Gastroesophageal sphincter (tissue), 4 donors: ENCODE data around the gene IL34. TPM values are rescaled to one million over a fixed set of nuclear protein-coding genes. Genes with fewer than 3 reads are reported as not detected.
A peak's percentile ranks its signal among the peaks of the same experiment; 100 is the strongest.

Source experiments
- ATAC-seq: fragments of 150-250 bp; one replicate; pipeline ENCODE4 v1.9.1; 2016; ENCODE audit warnings: mild to moderate bottlenecking, moderate library complexity
- H3K27ac ChIP-seq, 4 donors: fragments of 200-600 bp; sonication (generic) in 3 of 4; 1 replicate in 3 of 4; 2 replicates in 1 of 4; pipeline ENCODE4 v1.5.1; 2016 to 2019
- H3K27me3 ChIP-seq: fragments of 200-600 bp; sonication (generic); one replicate; pipeline ENCODE4 v1.5.1; 2019
- H3K36me3 ChIP-seq, 2 donors: fragments of 200-600 bp; sonication (generic); one replicate each; pipeline ENCODE4 v1.5.1; 2019; ENCODE audit warnings: control low read depth in 1 of 2
- H3K4me1 ChIP-seq, 3 donors: fragments of 200-600 bp; sonication (generic); 1 replicate in 2 of 3; 2 replicates in 1 of 3; pipeline ENCODE4 v1.5.1; 2016 to 2019; ENCODE audit warnings: control low read depth in 2 of 3
- H3K4me3 ChIP-seq, 2 donors: fragments of 200-600 bp; sonication (generic); one replicate each; pipeline ENCODE4 v1.5.1; 2019; ENCODE audit warnings: mild to moderate bottlenecking in 1 of 2, moderate library complexity in 1 of 2
- H3K9me3 ChIP-seq, 3 donors: fragments of 200-600 bp; sonication (generic); one replicate each; pipeline ENCODE4 v1.5.1; 2017 to 2019; ENCODE audit warnings: control low read depth in 2 of 3
- EP300 ChIP-seq: sonication (generic); formaldehyde crosslinking; IDR thresholded peaks from one replicate; pipeline ENCODE4 v1.6.1; 2017; ENCODE audit warnings: antibody characterized with exemption, mild to moderate bottlenecking
- POLR2A ChIP-seq, 2 donors: fragments of 450-650 bp; IDR thresholded peaks; one replicate each; pipeline ENCODE4 v1.6.1; 2017; ENCODE audit warnings: antibody characterized with exemption in 2 of 2, mild to moderate bottlenecking in 2 of 2, moderate library complexity in 1 of 2
- POLR2AphosphoS5 ChIP-seq: sonication (generic); formaldehyde crosslinking; IDR thresholded peaks from one replicate; pipeline ENCODE4 v1.6.1; 2017; ENCODE audit warnings: antibody characterized with exemption
- WGBS, 2 donors: methylation state at CpG; one replicate each; pipeline ENCODE4 v1.1.5; 2018; ENCODE audit warnings: low coverage in 1 of 2; 5-methylcytosine and 5-hydroxymethylcytosine counted together
- total RNA-seq, 4 donors: library from RNA; depleted of rRNA; stranded (reverse); fragments of >200 nt; gene quantifications; one replicate each; pipeline ENCODE4 v1.1.0, GENCODE V29; 2016
- TF ChIP-seq, protein P1 (sequence below), 4 experiments: fragments of 200-600 bp in 2 of 4; fragments of 450-650 bp in 2 of 4; sonication (generic) in 1 of 4; IDR thresholded peaks; one replicate each; pipeline ENCODE4 v1.5.1; 2017 to 2019; ENCODE audit warnings: antibody characterized with exemption in 4 of 4, mild to moderate bottlenecking in 2 of 4, moderate library complexity in 2 of 4

Gene IL34
- total RNA-seq, 4 donors from 2014 or later = 1.6 to 4.1 (median 2.8) TPM

DNA sequence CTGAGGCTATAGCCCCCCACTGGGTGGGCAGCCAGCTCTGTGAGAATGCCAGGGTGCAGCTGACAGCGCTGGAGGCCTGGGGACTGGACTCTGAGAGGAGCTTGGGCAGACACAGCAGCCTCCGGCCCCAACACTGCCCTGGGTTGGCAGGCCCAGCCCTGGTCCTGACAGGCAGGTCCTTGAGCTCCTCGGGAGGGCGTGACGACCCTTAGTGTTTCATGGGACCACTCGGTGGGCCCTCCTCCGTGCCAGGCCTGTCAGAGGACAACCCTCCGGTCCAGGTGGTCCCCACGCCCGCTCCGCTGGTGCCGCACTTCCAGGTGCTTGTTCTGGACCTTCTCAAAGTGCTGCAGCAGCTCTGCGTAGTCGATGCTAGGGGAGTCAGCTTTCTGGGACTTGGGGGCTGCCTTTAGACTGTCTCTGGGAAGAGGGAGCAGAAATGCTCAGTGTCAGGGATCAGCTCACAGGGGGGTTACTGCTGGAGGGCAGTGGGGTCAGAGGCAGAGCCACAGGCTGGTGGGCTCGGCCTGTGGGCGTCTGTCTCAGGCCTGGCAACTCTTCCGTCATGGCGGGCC, 41.4 kb downstream of the IL34 start:
- Histone ChIP-seq H3K4me1 (peaks cover 14 to 91% (median 84%) of the 10 kb centered on the region in 3 donors), H3K27ac (peak overlapping the region; percentile 95 to 98 (median 97)), H3K4me3 (no peak overlapping the region), H3K27me3 (no peaks in the 10 kb centered on the region), H3K36me3 (no peaks in the 10 kb centered on the region), H3K9me3 (no peaks in the 10 kb centered on the region)
- no peak for TF ChIP-seq POLR2A (IDR thresholded peaks at IDR 0.05)
- TF ChIP-seq, protein P1, sequence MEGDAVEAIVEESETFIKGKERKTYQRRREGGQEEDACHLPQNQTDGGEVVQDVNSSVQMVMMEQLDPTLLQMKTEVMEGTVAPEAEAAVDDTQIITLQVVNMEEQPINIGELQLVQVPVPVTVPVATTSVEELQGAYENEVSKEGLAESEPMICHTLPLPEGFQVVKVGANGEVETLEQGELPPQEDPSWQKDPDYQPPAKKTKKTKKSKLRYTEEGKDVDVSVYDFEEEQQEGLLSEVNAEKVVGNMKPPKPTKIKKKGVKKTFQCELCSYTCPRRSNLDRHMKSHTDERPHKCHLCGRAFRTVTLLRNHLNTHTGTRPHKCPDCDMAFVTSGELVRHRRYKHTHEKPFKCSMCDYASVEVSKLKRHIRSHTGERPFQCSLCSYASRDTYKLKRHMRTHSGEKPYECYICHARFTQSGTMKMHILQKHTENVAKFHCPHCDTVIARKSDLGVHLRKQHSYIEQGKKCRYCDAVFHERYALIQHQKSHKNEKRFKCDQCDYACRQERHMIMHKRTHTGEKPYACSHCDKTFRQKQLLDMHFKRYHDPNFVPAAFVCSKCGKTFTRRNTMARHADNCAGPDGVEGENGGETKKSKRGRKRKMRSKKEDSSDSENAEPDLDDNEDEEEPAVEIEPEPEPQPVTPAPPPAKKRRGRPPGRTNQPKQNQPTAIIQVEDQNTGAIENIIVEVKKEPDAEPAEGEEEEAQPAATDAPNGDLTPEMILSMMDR (IDR thresholded peaks at IDR 0.05) = no peak
- TF ChIP-seq EP300 = no peak
- ATAC-seq = no peak
- no CpG with 5 or more reads among the region's 18 CpGs for WGBS, 2 donors

DNA sequence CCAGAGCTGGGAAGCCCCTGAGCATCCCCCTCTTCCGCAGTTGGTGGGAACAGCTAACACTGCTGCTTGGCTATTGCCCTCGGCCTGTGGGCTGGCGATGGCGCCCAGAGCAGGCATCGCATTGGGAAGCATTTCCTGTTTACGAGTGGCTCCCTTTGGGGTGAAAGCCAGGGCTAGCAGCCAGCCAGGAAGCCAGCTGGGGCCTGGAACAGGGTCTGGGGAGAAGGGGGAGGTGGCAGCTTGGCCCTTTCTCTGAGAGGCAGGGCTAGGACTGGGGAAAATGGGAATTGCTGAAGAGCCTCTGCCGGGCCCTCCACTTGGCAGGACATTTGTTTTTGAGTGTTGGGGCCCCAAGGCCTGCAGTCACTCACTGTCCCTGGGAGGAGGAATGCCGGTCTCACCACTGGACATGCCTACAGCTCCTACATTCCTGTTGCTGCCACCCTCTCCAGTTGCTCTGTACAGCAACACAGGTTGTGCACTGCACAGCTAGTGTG, 41.9 kb downstream of the IL34 start:
- Histone ChIP-seq H3K9me3 (no peaks in the 10 kb centered on the region), H3K4me3 (no peak overlapping the region), H3K36me3 (no peaks in the 10 kb centered on the region), H3K27ac (peak overlapping the region; percentile 95 to 98 (median 97)), H3K4me1 (peaks cover 16 to 91% (median 84%) of the 10 kb centered on the region in 3 donors), H3K27me3 (no peaks in the 10 kb centered on the region)
- TF ChIP-seq POLR2A (IDR thresholded peaks at IDR 0.05) (no peak), EP300 (no peak), POLR2AphosphoS5 (peak; percentile 84)
- TF ChIP-seq, protein P1 (IDR thresholded peaks at IDR 0.05) = no peak
- WGBS, 2 donors = 10% methylated on average over 2 of the region's 8 CpGs; no CpG with 5 or more reads in 1 of the 2 donors
- ATAC-seq = no peak

DNA sequence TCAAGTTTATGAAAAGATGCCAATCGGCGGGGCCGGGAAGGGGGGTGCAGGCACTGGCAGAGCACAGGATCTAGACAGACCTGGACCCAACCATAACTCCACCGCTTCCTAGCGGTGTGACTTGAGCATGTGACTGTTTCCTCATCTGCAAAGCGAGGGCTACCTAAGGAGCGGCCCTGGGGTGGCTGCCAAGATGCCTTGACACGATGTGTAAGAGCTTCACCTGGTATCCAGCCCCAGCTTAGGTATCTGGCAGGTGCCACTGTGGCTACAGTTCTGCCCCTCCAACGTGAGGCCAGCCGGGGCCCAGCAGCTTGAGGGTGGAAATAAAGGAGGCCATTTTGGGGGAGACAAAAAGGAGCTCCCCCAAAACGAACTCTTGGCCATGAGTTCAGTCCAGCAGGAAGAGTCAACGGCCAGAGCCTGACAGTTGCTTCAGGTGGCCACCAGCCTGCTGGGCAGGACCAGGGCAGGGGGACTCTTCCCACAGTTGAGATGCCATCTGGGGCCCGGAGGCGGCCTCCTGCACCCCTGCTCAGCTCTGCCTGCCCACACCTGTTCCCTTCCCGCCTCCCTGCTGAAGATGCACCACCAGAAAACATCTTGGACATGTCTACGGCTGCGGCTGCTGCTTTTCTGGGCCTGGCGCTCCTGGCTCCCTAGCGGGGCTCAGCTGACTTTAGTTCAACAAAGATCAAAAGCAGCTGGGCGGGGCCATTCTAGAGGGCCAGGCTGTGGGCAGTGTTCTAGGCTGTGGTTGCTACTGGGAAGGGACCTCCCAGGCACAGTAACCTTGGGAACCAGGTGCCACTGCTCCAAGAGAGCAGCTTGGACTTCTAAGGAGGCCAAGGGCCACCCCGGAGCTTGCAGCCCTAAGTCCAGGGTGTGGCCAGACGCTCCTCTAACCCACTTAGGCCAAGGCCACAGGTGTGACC, 42.9 kb downstream of the IL34 start:
- no peaks in the 10 kb centered on the region for H3K9me3 ChIP-seq
- H3K27ac ChIP-seq = peak overlapping the region; percentile 95 to 98 (median 97)
- no peak for ATAC-seq
- TF ChIP-seq, protein P1 (IDR thresholded peaks at IDR 0.05) = no peak
- TF ChIP-seq POLR2AphosphoS5 (no peak), POLR2A (IDR thresholded peaks at IDR 0.05) (no peak), EP300 (no peak)
- no peaks in the 10 kb centered on the region for H3K27me3 ChIP-seq
- no peak overlapping the region for H3K4me3 ChIP-seq
- peaks cover 16 to 91% (median 84%) of the 10 kb centered on the region in 3 donors for H3K4me1 ChIP-seq
- H3K36me3 ChIP-seq = no peaks in the 10 kb centered on the region
- 69% methylated on average over 6 of the region's 22 CpGs; no CpG with 5 or more reads in 1 of the 2 donors for WGBS, 2 donors

DNA sequence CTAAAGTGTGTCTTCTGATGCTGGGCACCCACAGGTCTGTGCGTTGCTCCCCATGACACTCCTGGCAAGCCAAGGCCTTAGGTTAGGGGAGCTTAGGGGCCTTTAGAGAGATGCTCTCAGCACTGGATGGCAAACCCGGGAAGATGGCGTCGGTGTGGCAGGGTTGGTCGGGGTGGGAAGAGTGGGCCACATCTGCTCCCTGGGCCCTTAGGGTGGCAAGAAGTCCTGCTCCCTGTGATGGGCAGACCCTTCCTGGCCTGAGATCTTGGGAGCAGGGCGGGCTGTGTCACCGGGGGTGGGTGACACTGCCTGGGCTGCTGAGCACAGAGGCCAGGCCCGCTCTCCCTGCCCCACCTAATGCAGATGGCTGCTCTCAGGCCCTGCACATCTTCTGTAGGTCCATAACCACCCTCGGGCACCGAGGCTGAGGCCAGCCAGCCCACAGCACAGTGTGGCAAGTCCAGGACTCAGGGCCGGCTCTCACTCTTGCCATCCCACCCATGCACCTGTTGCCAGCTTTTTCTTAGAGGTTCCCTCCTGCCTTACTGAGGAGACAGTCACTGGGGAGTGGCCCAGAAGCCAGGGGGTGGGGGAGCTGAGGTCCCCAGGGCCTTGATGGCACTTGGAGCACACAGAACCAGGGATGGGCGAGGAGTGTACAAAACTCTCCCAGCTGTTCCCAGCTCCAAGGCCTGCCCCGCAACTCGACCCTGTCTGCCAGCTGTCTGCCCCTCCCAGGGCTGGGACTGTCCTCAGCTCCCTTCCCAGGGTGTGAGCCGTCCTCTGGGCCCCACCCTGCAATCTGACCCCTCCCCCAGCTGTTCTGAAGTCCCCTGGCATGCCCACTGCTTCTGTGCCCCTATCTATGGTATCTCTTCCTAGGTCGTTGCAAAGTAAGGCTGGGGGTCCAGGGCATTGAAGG, 43.9 kb downstream of the IL34 start:
- peaks cover 16 to 92% (median 87%) of the 10 kb centered on the region in 3 donors for H3K4me1 ChIP-seq
- no peaks in the 10 kb centered on the region for H3K36me3 ChIP-seq
- 47 to 90% methylated on average over 2 to 3 of the region's 16 CpGs for WGBS, 2 donors
- H3K4me3 ChIP-seq = no peak overlapping the region
- TF ChIP-seq, protein P1 (IDR thresholded peaks at IDR 0.05) = no peak
- TF ChIP-seq EP300 (no peak), POLR2A (IDR thresholded peaks at IDR 0.05) (no peak), POLR2AphosphoS5 (no peak)
- H3K27me3 ChIP-seq = no peaks in the 10 kb centered on the region
- H3K27ac ChIP-seq = peak overlapping the region; percentile 95 to 98 (median 97)
- ATAC-seq = no peak
- no peaks in the 10 kb centered on the region for H3K9me3 ChIP-seq
